Activated CD8-positive, alpha-beta memory T cell treated with anti-CD3 and anti-CD28 coated beads, Interleukin-2, amount 50 U/mL, for 4 hours (primary cell): Measurements from ENCODE around the gene NFATC4.
"Not testable (repeated sequence)": the region's sequence is repeated elsewhere in the genome, so short reads cannot be mapped to it uniquely, and the experiment has no call there.

ENCODE experiments used
- DNase-seq: peaks from one replicate; pipeline ENCODE4 v3.0.0-alpha.2; 2020

NFATC4 gene

DNA sequence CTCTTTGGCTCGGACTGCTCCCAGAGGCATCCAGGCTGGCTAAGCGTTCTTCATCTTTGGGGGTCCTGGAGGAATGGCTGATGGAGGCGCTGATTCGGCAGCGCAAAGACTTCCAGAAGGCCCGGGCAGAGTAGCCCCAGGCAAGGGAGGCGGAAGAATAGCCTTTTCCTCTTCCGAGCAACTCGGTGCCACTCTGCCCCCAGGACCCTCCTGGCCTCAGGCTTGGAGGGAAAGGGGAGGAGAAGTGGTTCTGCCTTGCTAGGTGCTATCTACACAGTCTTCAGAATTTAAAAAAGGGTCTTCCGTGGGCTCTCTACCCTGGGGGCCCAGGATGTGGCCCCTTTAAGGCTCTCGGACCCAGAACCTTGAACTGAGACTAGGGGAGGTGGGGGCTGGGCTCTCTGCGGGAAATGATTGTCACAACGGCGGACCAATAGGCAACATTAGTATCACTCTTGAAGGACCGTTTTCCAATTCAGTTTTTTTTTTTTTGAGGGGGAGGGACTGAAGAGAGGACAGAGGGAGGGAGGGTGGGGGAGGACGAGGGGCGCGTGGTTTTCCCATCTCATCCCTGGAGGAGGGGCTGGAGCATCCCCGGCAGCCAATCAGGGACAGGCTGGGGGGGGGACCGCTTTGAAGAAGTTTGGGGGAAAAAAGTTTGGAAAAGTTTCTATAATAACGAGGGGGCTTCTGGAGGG lies at the start of gene NFATC4:
Gene NFATC4, plus strand, starts transcription at position 671 of the 698 bp plus-strand sequence. CDS start 157 bp downstream, outside the sequence.
- no peak for DNase-seq

DNA sequence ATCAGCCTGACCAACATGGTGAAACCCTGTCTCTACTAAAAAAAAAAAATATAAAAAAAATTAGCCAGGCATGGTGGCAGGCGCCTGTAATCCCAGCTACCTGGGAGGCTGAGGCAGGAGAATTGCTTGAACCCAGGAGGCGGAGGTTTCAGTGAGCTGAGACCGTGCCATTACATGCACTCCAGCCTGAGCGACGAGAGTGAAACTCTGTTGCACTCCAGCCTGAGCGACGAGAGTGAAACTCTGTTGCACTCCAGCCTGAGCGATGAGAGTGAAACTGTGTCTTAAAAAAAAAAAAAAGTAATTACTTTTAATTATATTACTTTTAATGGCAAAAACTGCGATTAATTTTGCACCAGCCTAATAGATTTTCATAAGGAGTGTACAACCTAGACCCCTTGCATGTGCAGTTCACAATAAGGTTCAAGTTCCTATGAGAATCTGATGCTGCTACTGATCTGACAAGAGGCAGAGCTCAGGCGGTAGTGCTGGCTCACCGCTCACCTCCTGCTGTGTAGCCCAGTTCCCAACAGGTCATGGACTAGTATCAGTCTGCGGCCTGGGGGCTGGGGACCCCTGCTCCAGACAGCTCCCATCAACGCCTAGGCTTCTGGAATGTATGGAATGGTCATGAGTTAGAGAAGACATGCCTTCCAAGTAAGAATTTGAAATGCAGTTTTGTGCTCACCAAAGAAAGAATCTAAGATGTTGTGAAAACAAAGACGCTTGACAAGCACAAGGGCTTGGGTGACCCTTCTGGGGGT lies 46.6 kb upstream of the NFATC4 start:
- no peak for DNase-seq

DNA sequence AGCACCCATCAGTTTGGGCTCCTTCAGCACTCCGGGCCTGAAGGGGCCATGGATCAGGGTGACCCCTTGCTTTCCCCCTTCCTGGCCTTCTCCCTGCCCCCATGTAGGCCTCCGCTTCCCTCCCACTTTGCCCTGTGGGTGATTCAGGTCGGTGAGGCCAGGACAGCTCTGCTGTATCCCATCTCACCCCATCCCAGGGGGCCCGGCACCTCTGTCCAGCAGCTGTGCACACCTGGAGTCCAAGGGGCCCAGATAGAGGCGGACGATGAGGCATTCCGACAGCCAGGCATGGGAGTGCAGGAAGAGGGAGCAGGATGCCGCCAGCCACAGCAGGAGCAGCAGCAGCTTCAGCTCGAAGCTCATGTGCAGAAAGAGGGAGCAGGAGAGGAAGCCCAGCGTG lies 45.3 kb upstream of the NFATC4 start:
- no peak for DNase-seq

DNA sequence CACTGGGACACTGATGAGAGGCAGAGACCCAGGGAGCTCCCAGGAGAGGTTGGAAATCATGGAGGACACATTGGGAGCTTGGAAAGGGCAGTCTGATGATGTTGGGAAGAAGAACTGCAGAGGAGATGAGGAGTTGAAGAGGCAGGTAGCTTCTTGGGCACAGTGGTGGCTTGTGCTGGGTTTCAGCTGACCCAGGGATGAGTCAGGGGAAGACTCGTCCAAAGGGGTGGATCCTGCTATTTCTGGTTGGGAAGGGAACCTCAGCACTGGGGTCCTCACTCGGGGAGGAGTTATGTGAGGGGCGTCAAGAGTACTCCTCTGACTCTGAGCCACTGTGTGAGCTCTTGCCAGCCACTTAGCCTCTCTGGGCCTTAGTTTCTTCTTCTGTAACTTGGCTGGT lies 44.6 kb upstream of the NFATC4 start:
- no peak for DNase-seq

DNA sequence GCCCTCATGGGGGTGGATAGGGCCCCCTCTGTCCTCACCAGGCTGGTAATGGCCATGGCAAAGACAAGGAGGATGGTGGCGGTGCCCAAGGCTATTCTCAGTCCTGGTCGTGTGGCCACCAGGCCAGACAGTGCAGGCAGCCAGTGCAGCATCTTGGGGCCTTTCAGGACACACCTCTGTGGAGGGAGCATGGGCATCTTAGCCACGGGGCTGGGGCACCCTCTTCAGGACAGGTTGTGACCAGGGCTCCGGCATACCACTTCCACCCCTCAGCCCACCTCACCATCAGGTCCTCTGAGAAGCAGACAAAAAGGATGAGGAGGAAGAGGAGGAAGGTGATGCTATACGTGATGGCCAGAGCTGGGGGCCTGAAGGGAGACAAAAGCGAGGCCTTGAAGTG lies 44.0 kb upstream of the NFATC4 start:
- no peak for DNase-seq

DNA sequence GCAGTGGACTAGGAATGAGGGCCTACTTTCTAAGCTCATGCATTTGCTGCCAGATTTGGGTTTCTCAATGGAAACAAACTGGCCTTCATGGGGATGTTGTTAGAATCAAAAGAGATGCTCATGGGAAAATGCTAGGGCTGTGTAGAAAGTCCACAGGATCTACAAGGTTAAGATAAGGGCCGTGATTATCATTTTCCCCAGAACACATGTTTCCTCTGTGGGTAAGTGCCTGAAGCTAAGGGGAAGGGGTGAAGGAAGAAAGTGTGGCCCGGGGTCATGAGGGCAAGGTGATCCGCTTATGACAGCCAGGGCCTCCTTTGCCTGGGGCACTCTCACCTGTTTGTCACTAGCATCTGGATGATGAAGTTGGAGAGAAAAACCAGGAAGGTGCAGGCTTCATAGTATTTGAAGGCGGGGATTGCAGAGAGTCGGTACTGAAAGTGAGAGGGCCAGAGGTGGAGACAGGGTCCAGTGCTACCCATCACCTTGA lies 42.9 kb upstream of the NFATC4 start:
- DNase-seq, result no peak

DNA sequence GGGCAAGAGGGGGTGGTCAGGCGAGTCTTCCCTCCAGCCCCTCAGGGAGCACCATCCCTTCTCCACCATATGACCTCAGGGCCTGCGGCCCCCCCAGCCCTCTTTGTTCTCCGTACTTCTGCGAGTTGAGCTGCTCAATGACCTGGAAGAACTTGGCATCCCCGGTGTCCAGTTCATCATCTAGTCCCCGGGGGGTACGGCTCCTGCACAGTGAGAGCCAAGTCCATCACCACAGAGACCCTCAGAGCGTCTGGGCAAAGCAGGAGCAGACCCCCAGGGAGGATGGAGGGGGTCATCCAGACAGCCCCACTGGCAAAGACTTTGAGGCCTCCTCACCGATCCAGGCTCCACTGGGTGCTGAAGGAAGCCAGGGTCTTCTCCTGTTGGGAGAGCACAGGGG lies 42.0 kb upstream of the NFATC4 start:
- DNase-seq, result no peak

DNA sequence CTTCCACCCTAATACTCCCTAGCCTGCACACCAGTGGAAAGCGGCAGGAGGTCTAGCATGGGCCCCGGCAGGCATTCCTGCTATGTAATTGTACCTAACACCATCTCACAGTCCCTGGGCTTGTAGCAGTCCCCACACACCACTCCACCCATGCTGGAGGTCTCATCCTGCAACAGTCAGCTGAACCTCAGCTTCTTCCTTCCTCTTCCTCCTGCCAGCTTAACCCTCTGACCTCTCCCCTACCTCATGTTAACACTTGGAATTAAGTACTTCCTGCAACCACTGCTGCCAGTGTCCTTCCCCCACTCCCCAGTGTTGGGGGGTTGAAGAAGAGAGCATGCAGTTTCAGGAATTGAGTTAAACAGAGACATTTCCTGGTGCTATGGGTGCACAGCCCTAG lies 40.7 kb upstream of the NFATC4 start:
- no peak for DNase-seq

DNA sequence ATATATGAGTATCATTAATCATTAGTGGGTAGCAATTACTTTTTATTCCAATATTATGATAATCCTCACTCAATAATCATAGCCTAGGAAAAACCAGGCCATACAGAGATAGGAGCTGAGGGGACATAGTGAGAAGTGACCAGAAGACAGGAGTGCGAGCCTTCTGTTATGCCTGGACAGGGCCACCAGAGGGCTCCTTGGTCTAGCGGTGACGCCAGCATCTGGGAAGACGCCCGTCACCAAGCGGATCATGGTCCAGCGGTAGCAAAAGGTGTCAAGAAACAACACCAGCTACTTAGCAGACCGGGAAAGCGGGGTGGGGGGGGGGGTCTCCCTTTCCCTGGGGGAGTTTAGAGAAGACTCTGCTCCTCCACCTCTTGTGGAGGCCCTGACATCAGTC lies 40.1 kb upstream of the NFATC4 start:
- not testable (repeated sequence) for DNase-seq

DNA sequence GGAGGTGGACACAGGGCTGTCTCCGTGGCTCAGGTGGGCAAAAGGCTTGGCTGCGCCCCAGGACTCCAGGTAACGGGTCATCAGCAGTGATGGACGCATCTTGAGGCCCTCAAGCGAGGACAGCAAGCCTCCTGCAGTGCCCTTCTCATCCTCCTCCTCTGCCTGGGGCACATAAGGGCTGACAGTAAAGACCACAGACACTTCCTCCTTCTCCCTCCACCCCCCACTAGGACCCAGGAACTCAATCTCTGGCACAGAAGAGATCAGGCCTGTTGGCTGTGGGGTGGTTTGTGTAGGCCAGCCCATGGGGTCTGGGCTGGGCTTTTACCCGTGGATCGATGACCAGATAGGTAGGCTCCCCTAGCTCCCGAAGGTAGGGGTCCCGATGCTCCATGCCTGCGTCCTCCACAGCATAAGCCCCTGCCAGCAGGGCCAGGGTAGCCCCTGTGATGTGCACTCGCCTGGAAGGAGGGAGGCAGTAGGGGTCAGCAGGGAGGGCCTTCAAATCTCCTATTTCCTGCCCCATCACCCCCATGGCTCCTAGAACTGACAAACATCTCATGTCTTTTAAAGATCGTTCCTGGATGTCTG lies 38.8 kb upstream of the NFATC4 start:
- no peak for DNase-seq

DNA sequence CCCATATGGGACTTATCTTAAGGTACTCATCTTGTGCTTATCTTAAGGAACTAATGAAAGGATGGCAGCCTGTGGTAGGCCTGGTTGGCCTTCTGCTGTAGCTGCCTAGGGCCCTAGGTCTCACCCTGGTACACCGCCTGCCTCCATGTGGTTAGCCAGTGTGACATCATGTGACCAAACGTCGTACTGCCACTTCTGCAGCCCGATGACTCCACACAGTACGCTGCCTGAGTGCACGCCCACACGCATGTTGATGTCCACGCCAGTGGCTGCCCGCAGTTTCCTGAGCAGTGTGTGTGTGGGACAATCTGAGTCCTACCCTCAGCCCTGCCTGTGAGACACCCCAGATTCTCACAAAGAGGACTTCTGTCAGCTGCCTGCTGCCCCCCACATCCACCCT lies 38.2 kb upstream of the NFATC4 start:
- DNase-seq, result peak; percentile 62

DNA sequence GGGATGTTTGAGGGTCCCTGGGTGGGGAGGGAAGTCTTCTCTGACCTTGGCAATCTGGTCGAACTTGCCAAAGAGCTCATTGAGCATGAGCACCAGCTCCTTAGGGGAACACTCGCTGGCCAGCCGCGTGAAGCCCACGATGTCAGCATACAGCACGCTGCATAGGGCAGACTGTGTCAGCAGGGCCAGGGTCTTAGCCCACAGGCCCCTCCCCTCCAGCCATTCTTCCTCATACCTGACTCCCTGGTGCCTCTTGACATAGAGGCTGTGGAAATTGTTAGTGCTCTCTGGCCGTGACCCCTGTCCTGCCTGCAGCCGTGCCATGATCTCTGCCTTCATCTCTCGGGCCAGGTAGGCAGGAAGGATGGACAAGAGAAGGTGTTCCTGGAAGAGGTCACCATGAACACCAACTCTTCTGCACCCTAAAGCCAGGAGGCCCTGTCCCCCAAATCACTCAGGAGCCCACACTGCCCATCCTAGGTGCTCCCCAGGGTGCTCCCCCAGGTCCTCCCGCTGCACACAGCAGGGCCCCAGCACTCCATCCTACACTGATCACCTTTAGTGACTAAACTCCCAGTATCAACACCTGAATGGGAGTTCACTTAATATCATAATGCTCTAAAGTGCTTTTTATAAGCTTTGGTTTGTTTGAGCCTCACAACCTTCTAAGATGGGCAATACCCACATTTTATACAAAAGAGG lies 36.9 kb upstream of the NFATC4 start:
- no peak for DNase-seq

DNA sequence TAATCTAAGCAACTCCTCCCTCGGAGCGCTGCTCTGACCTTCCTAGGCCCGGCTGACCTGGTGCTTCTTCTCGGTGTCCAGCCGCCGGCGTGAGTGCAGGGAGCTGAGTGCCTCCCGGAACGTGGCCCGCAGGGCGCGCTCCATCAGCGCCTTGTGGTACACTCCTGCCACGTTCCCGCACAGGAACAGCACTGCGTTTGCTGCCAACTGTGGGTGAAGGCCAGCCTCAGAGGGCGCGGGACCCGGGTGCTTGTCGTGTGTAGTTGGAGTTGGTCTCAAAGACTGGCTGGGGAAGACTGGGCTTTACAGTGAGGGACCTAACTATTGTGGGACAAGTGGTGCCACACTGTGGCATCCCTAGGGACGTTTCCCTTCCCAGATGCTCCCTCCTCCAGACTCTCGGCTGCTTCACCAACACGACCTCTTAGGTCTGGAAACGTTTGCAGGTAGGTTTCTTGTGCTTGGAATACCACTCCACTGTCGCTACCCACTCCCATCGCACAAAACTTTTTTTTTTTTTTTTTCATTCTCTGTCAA lies 36.2 kb upstream of the NFATC4 start:
- no peak for DNase-seq

DNA sequence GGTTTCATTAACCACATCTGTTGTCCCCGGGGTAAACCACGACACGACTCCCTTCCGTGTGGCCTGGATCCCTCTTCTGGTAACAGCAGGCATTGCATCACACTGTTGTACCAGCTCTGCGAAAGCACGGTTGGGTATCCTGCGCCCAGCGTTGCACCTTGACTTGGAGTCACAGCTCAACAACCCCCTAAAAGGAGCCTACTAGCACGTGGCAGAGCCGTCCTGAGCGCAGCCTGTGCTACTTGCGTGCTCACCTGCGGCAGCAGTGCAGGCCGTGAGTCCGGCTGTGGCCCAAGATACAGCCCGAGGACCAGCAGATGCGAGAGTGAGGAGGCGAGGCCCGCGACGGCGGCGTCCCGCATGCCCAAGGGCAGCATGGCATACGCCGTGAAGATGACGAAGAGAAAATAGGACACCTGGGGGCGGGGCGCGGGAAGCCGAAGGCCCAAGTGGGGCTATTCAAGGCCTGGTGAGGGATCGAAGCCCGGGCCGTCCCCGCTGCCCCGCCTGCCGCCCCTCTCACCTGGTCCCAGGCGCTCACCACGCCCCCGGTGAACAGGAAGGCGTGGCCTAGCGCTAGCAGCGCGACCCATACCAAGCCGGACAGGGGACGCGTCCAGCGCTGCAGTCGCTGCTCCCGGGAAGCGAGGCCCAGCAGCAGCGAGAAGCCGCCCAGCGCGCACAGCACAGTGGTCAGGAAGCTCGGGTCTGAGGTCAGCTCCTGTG lies 35.6 kb upstream of the NFATC4 start:
- peak; percentile 81 for DNase-seq

DNA sequence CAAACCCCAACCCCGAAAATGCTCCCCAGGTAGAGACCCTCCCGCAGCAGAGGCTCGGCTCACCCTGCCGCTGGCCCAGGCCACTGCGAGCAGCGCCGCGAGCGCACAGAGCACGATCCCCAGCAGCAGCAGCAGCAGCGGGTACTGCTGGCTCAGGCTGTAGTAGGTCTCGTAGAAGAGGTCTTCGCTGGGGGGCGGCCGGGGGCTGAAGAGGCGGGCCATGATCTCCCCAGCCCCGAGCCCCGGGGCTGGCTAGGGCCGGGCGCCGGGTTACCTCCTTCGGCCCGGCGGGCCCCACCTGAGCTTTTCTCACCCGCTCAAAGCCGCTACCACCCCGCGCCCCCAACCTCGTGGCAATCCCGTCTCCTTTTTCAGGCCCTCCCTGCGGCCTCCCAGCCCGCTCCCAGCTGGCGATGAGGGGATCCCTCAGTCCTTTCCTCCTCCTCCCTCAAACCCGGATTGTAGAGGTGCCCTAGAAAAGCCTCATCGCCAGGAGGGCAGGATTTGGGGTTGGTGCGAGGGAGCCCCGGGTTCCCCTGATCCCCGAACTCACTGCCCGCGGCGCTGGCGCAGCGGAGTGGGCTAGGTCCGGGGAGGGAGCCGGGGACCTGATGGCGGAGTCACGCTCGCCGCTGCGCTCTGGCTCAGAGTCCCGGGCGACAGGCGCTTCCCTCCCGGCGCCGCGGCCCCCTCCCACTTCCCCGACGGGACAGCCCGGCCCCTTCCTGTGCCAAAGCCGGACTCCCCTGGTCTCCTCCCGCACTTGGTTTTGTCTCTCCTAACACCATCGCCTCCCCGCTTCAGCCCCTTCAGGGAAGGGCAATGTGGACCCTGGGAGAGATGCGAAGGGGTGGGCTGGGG lies 33.3 kb upstream of the NFATC4 start, which contains the start of gene ADCY4:
Gene ADCY4, minus strand, starts transcription at position 641 of the 861 bp plus-strand sequence. Its CDS starts 419 bp downstream, at position 222.
- no peak for DNase-seq

DNA sequence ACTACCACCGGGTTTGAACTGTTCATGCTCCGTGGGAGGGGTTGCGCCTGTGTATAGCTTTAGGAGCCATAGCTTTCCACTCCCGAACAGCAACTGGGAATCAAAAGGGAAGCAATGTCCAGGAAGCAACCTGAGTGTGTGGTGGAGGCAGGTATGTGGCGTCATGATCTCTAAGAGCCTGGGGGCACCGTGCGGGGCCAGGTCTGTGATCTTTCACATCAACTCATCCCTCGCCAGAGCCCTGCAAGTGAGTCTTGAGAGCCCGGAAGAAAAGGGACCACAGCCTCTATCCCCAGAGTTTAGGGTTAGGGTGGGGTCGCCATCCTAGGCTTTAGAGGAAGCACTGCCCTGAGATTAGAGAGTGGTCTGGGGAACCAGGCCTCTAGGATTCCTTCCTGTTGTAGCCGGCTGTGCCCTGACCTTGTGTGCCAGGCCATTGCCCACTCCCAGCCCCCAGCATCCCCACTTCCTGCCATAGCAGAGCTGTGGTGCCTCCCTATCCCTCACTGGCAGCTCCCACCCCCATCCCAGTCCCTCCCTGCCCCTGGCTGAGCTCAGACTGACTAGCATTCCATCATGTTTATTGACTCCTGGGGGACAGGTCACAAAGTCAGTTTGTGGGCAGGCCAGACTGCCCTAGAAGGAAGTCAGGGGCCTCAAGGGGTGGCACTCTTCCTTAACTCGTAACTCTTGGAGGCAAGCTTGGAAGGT lies 32.4 kb upstream of the NFATC4 start:
- no peak for DNase-seq

DNA sequence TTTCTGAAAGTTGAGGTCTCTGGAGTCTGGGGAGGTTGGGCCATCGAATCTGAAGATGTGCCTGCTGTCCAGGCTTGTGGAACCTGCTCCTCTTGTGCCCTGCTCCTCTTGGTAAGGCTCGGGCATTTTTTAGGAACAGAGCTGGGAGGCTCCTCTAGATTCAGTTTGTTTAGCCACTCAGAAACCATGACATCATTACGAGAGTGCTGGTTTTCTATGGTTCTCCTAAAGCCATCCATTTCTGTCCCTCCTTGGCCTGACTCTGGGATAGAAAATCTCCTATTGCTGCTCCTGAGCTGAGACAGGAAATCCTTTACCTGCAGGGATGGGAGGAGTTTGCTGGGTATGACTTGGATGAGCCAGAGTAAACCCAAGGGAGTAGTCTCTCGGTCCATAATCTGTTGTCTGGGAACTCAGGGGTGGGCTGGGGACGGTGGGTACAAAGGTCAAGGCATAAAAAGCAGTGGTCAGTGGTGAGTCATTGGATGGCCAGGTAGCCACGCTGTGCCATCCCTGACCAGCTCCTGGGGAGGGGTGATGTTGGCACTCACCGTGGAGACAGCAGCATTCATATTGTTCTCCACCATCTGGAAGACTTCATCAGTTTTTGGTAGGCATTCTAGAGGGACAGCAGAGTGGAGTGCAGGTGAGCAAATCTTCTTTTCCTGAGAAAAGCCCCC lies 30.7 kb upstream of the NFATC4 start:
- DNase-seq, result no peak

DNA sequence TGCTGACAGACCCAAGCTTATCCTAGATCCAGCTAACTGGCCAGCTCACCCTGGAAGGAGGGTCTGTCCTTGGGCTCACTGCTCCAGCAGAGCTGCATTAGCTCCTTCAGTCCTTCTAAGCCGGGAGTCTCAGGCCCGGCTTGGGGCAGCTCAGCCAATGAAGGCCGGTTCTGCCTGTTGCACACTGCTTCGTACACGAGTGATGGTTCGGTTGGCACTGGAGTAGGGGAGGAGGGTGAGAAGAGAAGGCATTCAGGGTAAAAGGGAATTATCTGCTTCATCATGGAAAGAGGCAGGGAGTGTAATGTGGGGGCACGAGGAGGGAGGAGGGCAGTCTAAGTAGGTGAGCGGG lies 30.2 kb upstream of the NFATC4 start:
- DNase-seq, result no peak

DNA sequence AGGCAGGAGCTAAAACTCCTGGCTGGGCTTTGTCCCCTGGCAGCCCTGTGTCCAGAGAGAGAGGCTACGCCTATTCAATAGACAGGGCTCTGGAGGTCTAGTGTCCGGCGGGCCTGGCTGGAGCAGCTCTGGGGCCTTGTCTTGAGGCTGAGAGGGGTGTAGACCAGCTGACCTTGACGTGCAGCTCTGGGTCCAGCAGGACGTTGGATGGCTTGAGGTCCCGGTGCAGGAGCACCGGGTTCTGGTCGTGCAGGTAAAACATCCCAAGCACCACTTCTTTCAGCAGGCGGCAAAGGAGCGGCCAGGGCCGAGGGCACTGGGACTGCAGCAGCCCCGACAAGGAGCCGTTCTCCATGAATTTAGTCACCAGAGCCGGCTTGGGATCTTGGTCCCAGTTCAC lies 29.1 kb upstream of the NFATC4 start:
- DNase-seq, result no peak
